Measurements from ENCODE around the gene RAB34.

Gene RAB34

GRCh38 chr17:28703552-28704218 lies 14.0 kb downstream of the RAB34 start:
- Mint-ChIP-seq H3K9me3 (no peaks in the 10 kb centered on the region), H3K27ac (peak overlapping the region in 1 of 3 experiments; percentile 20), H3K4me1 (peaks cover 5% of the 10 kb centered on the region), H3K36me3 (ENCODE audit: low read depth) (peaks cover 41% of the 10 kb centered on the region), H3K4me3 (no peak overlapping the region), H3K27me3 (ENCODE audit: low read depth) (no peaks in the 10 kb centered on the region)
- TF ChIP-seq CTCF (IDR thresholded peaks at IDR 0.05; ENCODE audit: unreplicated experiment in 3 of 3), result no peak

DNA sequence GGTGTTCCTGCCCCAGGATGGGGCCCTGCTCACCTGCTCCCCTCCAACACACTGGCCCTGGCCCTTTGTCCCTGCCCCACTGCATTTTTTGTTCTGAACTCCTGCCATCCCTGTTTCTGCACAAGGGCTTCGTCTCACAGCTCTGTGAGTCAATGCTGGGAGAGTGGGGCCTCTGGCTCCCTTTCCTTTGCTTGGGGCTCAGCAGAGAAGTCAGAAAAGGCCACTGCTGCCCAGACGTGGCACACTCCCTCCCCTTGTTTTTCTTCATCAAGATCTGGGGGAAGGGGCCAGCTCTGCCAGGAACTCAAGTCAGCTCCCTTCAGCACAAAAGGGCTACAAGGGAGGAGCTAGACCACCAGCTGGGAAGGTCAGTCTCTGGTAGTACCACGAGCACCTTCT lies 14.9 kb downstream of the RAB34 start:
- Mint-ChIP-seq H3K9me3 (no peaks in the 10 kb centered on the region), H3K4me3 (no peak overlapping the region), H3K27ac (peak overlapping the region in 1 of 3 experiments; percentile 42), H3K36me3 (ENCODE audit: low read depth) (peaks cover 49% of the 10 kb centered on the region), H3K27me3 (ENCODE audit: low read depth) (no peaks in the 10 kb centered on the region), H3K4me1 (peaks cover 5% of the 10 kb centered on the region)
- no peak for TF ChIP-seq CTCF (IDR thresholded peaks at IDR 0.05; ENCODE audit: unreplicated experiment in 3 of 3)

DNA sequence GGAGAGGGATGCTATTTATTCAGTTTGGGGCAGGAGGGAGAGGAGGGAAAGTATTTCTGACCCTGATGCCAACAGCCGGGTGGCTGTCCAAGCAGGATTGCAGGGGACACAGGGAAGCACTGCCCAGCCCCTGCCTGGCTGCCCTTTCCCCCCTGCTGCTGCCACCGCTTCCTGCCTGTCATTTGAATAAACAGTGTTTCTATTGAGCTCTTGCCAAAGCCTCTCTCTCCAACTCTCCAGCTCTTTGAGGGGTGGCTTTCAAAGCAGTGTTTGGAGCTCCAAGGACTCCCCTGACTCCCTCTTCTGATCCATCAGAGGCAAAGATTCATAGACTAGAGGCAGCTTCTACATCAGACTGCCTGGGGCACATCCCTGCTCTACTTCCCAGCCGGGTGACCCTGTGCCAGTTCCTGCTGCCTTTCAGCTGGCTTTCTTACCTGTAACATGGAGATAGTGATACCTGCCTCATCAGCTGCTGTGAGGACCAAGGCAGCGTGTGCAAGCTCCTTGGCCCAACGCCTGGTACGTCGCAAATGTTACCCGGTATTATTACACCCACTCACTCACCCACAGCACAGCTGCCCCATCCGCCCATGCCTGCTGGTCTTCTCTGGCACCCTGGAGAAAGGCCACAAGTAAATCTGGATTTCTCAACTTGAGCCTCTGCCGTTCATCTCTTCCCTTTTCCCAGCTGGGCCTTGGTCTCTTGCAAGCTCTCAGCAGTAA lies 15.5 kb downstream of the RAB34 start:
- Mint-ChIP-seq H3K27me3 (ENCODE audit: low read depth) (no peaks in the 10 kb centered on the region), H3K4me1 (peaks cover 1% of the 10 kb centered on the region), H3K4me3 (no peak overlapping the region), H3K27ac (peak overlapping the region; percentile 10 to 64 (median 42)), H3K36me3 (ENCODE audit: low read depth) (peaks cover 55% of the 10 kb centered on the region), H3K9me3 (no peaks in the 10 kb centered on the region)
- TF ChIP-seq CTCF (IDR thresholded peaks at IDR 0.05; ENCODE audit: unreplicated experiment in 3 of 3), result no peak

DNA sequence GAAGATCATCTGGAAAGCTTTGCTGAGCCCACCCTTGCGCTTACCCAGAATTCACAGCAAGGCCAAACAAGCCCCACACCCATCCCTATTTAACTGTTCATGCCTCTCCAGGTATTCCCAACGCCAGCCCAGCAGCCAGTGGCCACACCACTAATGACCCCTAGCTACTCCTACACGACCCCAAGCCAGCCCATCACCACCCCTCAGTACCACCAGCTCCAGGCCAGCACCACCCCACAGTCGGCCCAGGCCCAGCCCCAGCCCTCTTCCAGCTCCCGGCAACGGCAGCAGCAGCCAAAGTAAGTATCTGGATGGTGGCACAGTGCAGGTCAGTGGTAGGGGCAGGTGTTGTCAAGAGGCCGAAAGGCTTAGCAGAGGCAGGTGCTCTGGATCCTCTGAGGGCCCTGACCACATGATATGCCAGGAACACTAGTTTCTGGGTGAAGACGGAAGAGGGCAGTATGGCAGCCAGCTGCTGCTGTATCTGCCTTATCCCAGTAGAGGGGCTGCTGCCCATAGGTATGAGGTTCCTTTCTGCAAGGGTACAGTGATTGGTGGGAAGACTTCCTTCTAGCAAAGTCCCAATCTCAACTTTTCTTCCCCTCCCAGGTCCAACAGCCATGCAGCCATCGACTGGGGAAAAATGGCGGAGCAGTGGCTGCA lies 16.7 kb downstream of the RAB34 start:
- H3K27me3 Mint-ChIP-seq (ENCODE audit: low read depth), result no peaks in the 10 kb centered on the region
- peaks cover 65% of the 10 kb centered on the region for H3K36me3 Mint-ChIP-seq (ENCODE audit: low read depth)
- no peak overlapping the region for H3K4me3 Mint-ChIP-seq
- H3K9me3 Mint-ChIP-seq, result no peaks in the 10 kb centered on the region
- no peaks in the 10 kb centered on the region for H3K4me1 Mint-ChIP-seq
- H3K27ac Mint-ChIP-seq, result no peak overlapping the region
- no peak for TF ChIP-seq CTCF (IDR thresholded peaks at IDR 0.05; ENCODE audit: unreplicated experiment in 3 of 3)

DNA sequence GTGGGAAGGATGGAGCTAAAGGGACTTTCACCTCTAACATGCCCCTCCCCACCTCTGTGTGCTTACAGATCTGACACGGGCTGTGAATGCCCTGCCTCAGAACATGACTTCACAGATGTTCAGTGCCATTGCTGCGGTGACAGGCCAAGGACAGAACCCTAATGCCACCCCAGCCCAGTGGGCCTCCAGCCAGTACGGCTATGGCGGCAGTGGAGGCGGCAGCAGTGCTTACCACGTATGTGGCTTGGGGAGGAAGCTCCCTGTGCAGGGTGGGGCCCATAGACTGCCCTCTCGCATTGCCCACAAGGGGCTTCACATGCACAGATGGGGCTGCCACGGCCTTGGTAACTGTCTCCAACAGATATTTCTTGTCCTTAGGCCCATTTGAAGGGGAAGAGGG lies 17.4 kb downstream of the RAB34 start:
- no peak for TF ChIP-seq CTCF (IDR thresholded peaks at IDR 0.05; ENCODE audit: unreplicated experiment in 3 of 3)
- Mint-ChIP-seq H3K36me3 (ENCODE audit: low read depth) (peaks cover 70% of the 10 kb centered on the region), H3K27me3 (ENCODE audit: low read depth) (no peaks in the 10 kb centered on the region), H3K27ac (no peak overlapping the region), H3K9me3 (no peaks in the 10 kb centered on the region), H3K4me3 (no peak overlapping the region), H3K4me1 (no peaks in the 10 kb centered on the region)
